Heart left ventricle (tissue), 16 donors: ENCODE measurements around the gene NELFCD. TPM values are rescaled to one million over a fixed set of nuclear protein-coding genes. Genes with fewer than 3 reads are reported as not detected.

ENCODE experiments used
- ATAC-seq, 4 donors: fragments of 200-7000 bp; cut with Tn5 transposase; one replicate each; pipeline ENCODE4 v1.9.1; 2020 to 2022; ENCODE audit warnings: moderate library complexity in 4 of 4, mild to moderate bottlenecking in 3 of 4, moderate number of reproducible peaks in 1 of 4
- DNase-seq, 5 donors: peaks; one replicate each; pipeline ENCODE4 v3.0.0-alpha.2; 2020
- H3K27ac ChIP-seq, 12 donors: fragments of 200-600 bp; sonication (generic) in 4 of 12; one replicate each; pipeline versions ENCODE4 v1.5.0 to v1.8.0; 2016 to 2022; ENCODE audit warnings: mild to moderate bottlenecking in 2 of 12
- H3K27me3 ChIP-seq, 9 donors: fragments of 200-600 bp; sonication (generic) in 2 of 9; one replicate each; pipeline versions ENCODE4 v1.5.1 to v1.8.0; 2016 to 2022; ENCODE audit warnings: mild to moderate bottlenecking in 3 of 9
- H3K36me3 ChIP-seq, 9 donors: fragments of 200-600 bp; sonication (generic) in 2 of 9; one replicate each; pipeline versions ENCODE4 v1.5.0 to v1.8.0; 2018 to 2022; ENCODE audit warnings: mild to moderate bottlenecking in 2 of 9
- H3K4me1 ChIP-seq, 12 donors: fragments of 200-600 bp; sonication (generic) in 4 of 12; one replicate each; pipeline versions ENCODE4 v1.5.0 to v1.8.0; 2016 to 2022; ENCODE audit warnings: mild to moderate bottlenecking in 3 of 12
- H3K4me3 ChIP-seq, 12 donors: fragments of 200-600 bp; sonication (generic) in 4 of 12; one replicate each; pipeline versions ENCODE4 v1.5.0 to v1.8.0; 2017 to 2022; ENCODE audit warnings: mild to moderate bottlenecking in 9 of 12, moderate library complexity in 4 of 12
- H3K9me3 ChIP-seq, 12 donors: fragments of 200-600 bp; sonication (generic) in 4 of 12; one replicate each; pipeline versions ENCODE4 v1.5.0 to v1.8.0; 2016 to 2022; ENCODE audit warnings: mild to moderate bottlenecking in 1 of 12
- POLR2A ChIP-seq, 2 donors: fragments of 450-650 bp; IDR thresholded peaks; one replicate each; pipeline ENCODE4 v1.6.1; 2017; ENCODE audit warnings: antibody characterized with exemption in 2 of 2, mild to moderate bottlenecking in 2 of 2, moderate library complexity in 2 of 2
- WGBS, 4 donors: extraction: QIAGEN DNeasy Blood & Tissue Kit in 2 of 4; methylation state at CpG; one replicate each; pipeline versions ENCODE4 v1.1.5 to v1.1.7; 2013 to 2018; 5-methylcytosine and 5-hydroxymethylcytosine counted together
- intact Hi-C, 10 donors: fragments of 100-400 bp; cut with DNase I; formaldehyde crosslinking; loops; one replicate each; pipeline versions ENCODE4 v1.11.1 to v1.14.2; 2022
- polyA plus RNA-seq, 2 donors: library from polyadenylated mRNA; stranded (reverse); fragments of 200-250 nt; gene quantifications; one replicate each; pipeline ENCODE4 v1.2.3, GENCODE V29; 2013
- total RNA-seq, 9 donors: library from RNA; depleted of rRNA in 2 of 9; stranded (reverse); fragments of >200 nt in 2 of 9; fragmentation: NEBNext Ultra II Directional in 3 of 9; extraction: Animal tissue kit (Norgen Biotek cat#: 25700) in 3 of 9; gene quantifications; one replicate each; pipeline versions ENCODE4 v1.1.0 to v1.2.4, GENCODE V29; 2016 to 2023
- TF ChIP-seq, protein P1 (sequence below), 12 donors: fragments of 200-600 bp; sonication (generic) in 4 of 12; IDR thresholded peaks; one replicate each; pipeline versions ENCODE4 v1.5.0 to v1.8.0; 2018 to 2022; ENCODE audit warnings: antibody characterized with exemption in 12 of 12, mild to moderate bottlenecking in 5 of 12
- donor health status: ischemic (EF 13 %, LVEDD 7.1; RV severe dilation, severe dysfunction).
- donor health status: healthy with polysubstance abuse.
- donor health status: DM: no; HTN: yes; CAD: no.
- donor health status: DM: no; HTN: no; CAD: no.
- donor health status: ischemic (EF 25% LVEDD 6.9; RV normal size, moderate dysfunction).
- donor health status: ischemic (EF 25% LVEDD 5.7; RV mildly dilated, moderate dysfunction).
- donor health status: healthy.
- donor health status: DM: yes; HTN: yes; CAD: no.
- donor health status: ischemic (EF 35%, LVEDD 5.7; RV mildly dilated, moderate dysfunction).
- donor health status: nonischemic (EF 11% LVEDD 7.7; RV severe dilation, severe dysfunction).
- donor health status: DM: yes; HTN: yes; CAD: no.
- donor health status: PGD.
- donor health status: ischemic (EF 29% LVEDD 5.4; RV normal size, mild dysfunction).
- donor health status: nonischemic (EF 23%, LVEDD 6.1; RV moderate dilation, normal function).

NELFCD gene
- total and polyA plus RNA-seq, 11 donors: 21.7 to 43.8 (median 26.5) TPM

DNA sequence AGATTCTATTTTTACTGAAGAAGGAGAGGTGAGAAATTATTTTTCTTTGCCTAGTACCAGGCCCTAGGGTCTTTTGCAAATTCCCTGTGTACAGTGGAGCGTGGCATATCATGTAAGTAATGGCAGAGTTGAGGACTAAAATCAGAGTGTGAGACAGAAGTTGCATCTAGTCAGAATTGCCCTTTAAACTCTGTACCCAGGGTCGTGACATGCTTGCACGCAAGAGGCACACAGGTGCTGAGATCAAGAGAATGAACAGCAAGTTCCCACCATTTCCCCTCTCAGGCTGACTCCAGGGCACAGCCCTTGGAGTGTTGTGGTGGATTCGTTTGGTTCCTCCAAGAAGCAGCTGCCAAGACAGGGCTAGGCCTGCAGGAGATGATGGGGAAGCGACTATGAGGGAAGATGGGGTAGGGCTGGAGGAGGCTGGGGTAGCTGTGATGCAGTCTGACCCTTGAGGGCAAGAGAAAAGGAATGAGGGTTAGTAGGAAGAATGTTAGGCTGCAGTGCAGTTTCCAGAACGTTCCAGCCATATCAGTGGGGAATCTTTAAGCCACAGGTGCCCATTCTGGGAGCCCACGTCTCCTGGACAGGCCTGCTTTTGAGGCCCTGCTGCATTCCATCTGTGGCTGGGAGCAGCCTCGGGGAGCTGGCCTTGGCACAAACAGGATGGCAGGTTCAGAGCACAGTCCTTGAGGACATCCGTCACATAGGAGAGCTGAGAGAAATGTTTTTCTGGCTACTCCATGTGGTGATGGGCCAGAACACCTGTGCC, 6.9 kb downstream of the NELFCD start:
- ATAC-seq (no peak), DNase-seq (peak in 2 of 5 donors; percentile 4 to 15)
- Histone ChIP-seq H3K9me3 (no peaks in the 10 kb centered on the region), H3K36me3 (peaks cover 7 to 75% (median 70%) of the 10 kb centered on the region in 9 donors), H3K27me3 (no peaks in the 10 kb centered on the region), H3K27ac (no peak overlapping the region), H3K4me1 (peaks cover 0 to 37% (median 21%) of the 10 kb centered on the region in 12 donors), H3K4me3 (no peak overlapping the region)
- 75 to 85% (median 79%) methylated on average over 8 to 9 of the region's 9 CpGs for WGBS, 4 donors
- no peak for TF ChIP-seq POLR2A (IDR thresholded peaks at IDR 0.05)
- TF ChIP-seq, protein P1, sequence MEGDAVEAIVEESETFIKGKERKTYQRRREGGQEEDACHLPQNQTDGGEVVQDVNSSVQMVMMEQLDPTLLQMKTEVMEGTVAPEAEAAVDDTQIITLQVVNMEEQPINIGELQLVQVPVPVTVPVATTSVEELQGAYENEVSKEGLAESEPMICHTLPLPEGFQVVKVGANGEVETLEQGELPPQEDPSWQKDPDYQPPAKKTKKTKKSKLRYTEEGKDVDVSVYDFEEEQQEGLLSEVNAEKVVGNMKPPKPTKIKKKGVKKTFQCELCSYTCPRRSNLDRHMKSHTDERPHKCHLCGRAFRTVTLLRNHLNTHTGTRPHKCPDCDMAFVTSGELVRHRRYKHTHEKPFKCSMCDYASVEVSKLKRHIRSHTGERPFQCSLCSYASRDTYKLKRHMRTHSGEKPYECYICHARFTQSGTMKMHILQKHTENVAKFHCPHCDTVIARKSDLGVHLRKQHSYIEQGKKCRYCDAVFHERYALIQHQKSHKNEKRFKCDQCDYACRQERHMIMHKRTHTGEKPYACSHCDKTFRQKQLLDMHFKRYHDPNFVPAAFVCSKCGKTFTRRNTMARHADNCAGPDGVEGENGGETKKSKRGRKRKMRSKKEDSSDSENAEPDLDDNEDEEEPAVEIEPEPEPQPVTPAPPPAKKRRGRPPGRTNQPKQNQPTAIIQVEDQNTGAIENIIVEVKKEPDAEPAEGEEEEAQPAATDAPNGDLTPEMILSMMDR (IDR thresholded peaks at IDR 0.05): no peak
- intact Hi-C loops: loop anchor here in 1 of 10 donors (5.0 to 10.0 kb wide), 2 partner anchors 47 to 101 kb away; partner anchors contain the start of gene ATP5F1E

DNA sequence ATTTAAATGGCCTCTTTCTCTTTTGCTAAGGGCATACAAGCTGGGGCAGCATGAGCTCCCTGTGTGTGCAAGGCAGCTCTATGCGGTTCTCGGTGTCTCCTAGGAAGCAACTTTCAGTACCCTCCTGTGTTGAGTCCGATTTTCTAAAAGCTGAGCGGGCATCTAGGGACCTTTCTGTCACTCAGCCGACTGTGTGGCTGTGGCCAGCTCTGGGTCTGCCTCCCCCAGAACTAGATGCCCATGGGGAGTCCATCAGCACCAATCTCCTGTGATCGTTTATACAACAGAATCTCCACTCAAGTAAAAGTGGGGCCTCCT, 7.5 kb downstream of the NELFCD start:
- peak in 1 of 5 donors; percentile 2 for DNase-seq
- intact Hi-C loops: loop anchor here in 1 of 10 donors (5.0 to 10.0 kb wide), 2 partner anchors 46 to 101 kb away; partner anchors contain the start of gene ATP5F1E
- TF ChIP-seq, protein P1 (IDR thresholded peaks at IDR 0.05): no peak
- TF ChIP-seq POLR2A (IDR thresholded peaks at IDR 0.05): no peak
- H3K4me3 ChIP-seq: no peak overlapping the region
- H3K27me3 ChIP-seq: no peaks in the 10 kb centered on the region
- ATAC-seq: no peak
- H3K9me3 ChIP-seq: no peaks in the 10 kb centered on the region
- H3K4me1 ChIP-seq: peaks cover 0 to 31% (median 19%) of the 10 kb centered on the region in 12 donors
- WGBS, 4 donors: 75 to 87% (median 80%) methylated on average over 6 of the region's 6 CpGs
- no peak overlapping the region for H3K27ac ChIP-seq
- peaks cover 7 to 80% (median 76%) of the 10 kb centered on the region in 9 donors for H3K36me3 ChIP-seq

DNA sequence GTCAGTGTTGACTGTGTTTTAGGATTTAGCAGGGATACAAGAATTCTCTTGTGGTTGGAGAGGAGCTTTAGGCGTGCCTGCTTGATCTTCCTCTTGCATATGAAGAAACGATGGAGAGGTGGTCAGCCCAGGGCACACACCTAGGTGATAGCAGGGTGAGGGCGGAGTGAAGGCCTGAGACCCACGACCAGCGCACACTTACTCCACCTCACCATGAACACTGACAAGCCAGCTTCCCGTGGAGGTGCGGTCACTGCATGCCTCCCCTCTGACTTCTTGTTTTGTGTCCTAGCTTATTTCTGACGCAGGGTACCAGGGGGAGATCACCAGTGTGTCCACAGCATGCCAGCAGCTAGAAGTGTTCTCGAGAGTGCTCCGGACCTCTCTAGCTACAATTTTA, 8.1 kb downstream of the NELFCD start:
- ATAC-seq: no peak
- TF ChIP-seq, protein P1 (IDR thresholded peaks at IDR 0.05): no peak
- no peak for TF ChIP-seq POLR2A (IDR thresholded peaks at IDR 0.05)
- Histone ChIP-seq H3K4me1 (peaks cover 0 to 25% (median 12%) of the 10 kb centered on the region in 12 donors), H3K36me3 (peaks cover 7 to 87% (median 83%) of the 10 kb centered on the region in 9 donors), H3K4me3 (no peak overlapping the region), H3K9me3 (no peaks in the 10 kb centered on the region), H3K27me3 (no peaks in the 10 kb centered on the region), H3K27ac (no peak overlapping the region)
- intact Hi-C loops: loop anchor here in 1 of 10 donors (5.0 to 10.0 kb wide), 2 partner anchors 46 to 102 kb away; partner anchors contain the start of gene ATP5F1E
- DNase-seq: peak in 2 of 5 donors; percentile 9 to 12
- 89 to 97% (median 94%) methylated on average over 10 of the region's 10 CpGs for WGBS, 4 donors

DNA sequence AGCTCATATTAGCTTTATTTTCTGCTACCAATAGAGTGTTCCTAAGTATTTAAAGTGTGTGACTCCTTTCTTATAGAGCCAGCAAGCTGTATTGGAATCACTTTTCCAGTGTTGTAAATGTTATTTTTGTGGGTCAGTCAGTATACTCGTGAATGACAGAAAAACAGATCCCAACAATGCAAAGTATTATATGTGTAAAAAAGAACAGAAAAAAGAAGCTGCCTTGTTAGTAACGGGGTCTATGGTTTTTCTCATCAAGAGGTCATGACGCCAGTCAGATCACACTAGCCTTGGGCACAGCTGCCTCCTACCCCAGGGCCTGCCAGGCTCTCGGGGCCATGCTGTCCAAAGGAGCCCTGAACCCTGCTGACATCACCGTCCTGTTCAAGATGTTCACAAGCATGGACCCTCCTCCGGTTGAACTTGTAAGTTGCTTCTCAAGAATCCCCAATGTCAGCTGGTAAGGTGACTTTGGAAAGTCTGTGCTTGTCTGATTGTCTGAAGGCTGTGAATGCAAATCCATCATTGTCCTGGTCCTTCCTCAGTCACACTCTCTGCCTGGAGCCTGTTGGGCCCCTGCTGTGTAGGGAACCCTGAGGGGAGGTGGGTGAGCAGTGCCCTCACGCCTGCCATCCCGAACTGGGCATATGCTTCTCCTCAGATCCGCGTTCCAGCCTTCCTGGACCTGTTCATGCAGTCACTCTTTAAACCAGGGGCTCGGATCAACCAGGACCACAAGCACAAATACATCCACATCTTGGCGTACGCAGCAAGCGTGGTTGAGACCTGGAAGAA, 9.8 kb downstream of the NELFCD start:
- Histone ChIP-seq H3K4me1 (peaks cover 0 to 21% (median 0%) of the 10 kb centered on the region in 12 donors), H3K27ac (no peak overlapping the region), H3K27me3 (no peaks in the 10 kb centered on the region), H3K4me3 (no peak overlapping the region), H3K9me3 (no peaks in the 10 kb centered on the region), H3K36me3 (peaks cover 7 to 100% (median 99%) of the 10 kb centered on the region in 9 donors)
- 88 to 97% (median 93%) methylated on average over 14 of the region's 14 CpGs for WGBS, 4 donors
- ATAC-seq (no peak), DNase-seq (peak in 2 of 5 donors; percentile 4 to 19)
- intact Hi-C loops: no loop called here
- TF ChIP-seq, protein P1 (IDR thresholded peaks at IDR 0.05): no peak
